Activated CD4-positive, alpha-beta T cell treated with anti-CD3 and anti-CD28 coated beads, Interleukin-2, amount 50 U/mL, for 48 hours (primary cell): ENCODE data around the gene RSPRY1.

ENCODE experiments used
- DNase-seq, 2 experiments: peaks; one replicate each; pipeline ENCODE4 v3.0.0-alpha.2; 2020

The RSPRY1 gene

GRCh38 chr16:57185945-57186871, at the start of gene RSPRY1, which contains the start of gene PSME3IP1:
Gene RSPRY1, plus strand, starts transcription at chr16:57186329. Its CDS starts 18,330 bp downstream, at chr16:57204659.
Gene PSME3IP1, minus strand, starts transcription at chr16:57186039. Its CDS starts 12,185 bp downstream, at chr16:57173854.
- DNase-seq: peak; percentile 98 to 99

- DNase-seq: no peak
Observed at GRCh38 chr16:57137043-57137442, 49.1 kb upstream of the RSPRY1 start.

- DNase-seq: no peak
Observed at GRCh38 chr16:57137566-57138273, 48.4 kb upstream of the RSPRY1 start.

GRCh38 chr16:57138281-57138935, 47.7 kb upstream of the RSPRY1 start:
- DNase-seq: no peak

GRCh38 chr16:57140931-57141668, 45.0 kb upstream of the RSPRY1 start:
- DNase-seq: no peak

- peak in 1 of 2 experiments; percentile 19 for DNase-seq
Observed at GRCh38 chr16:57141822-57142631, 44.1 kb upstream of the RSPRY1 start.

- DNase-seq: no peak
Observed at GRCh38 chr16:57143149-57143921, 42.8 kb upstream of the RSPRY1 start.

GRCh38 chr16:57144027-57144426, 42.1 kb upstream of the RSPRY1 start:
- no peak for DNase-seq

- DNase-seq: no peak
Observed at GRCh38 chr16:57145046-57146021, 40.8 kb upstream of the RSPRY1 start.

- DNase-seq: no peak
Observed at GRCh38 chr16:57146040-57146647, 40.0 kb upstream of the RSPRY1 start.

GRCh38 chr16:57146735-57147134, 39.4 kb upstream of the RSPRY1 start:
- no peak for DNase-seq

GRCh38 chr16:57147381-57148221, 38.5 kb upstream of the RSPRY1 start:
- DNase-seq: no peak

- no peak for DNase-seq
Observed at GRCh38 chr16:57148481-57148880, 37.6 kb upstream of the RSPRY1 start.

GRCh38 chr16:57149391-57149790, 36.7 kb upstream of the RSPRY1 start:
- no peak for DNase-seq

GRCh38 chr16:57150682-57151330, 35.3 kb upstream of the RSPRY1 start:
- DNase-seq: no peak

GRCh38 chr16:57151369-57151768, 34.8 kb upstream of the RSPRY1 start:
- DNase-seq: no peak
